PFSK-1 (cell line): ENCODE data around the gene DUS2.

Source experiments
- FOXP2 ChIP-seq: optimal IDR thresholded peaks from 2 replicates; pipeline ENCODE3; 2011; ENCODE audit warnings: borderline replicate concordance, control low read depth, inconsistent platforms; ENCODE audit not compliant: insufficient read depth; ENCODE audit errors: extremely low read length, extremely low read depth
- POLR2AphosphoS5 ChIP-seq: IDR thresholded peaks from 2 replicates; pipeline ENCODE4 v1.6.1; 2012; ENCODE audit warnings: low read depth, mild to moderate bottlenecking, control low read depth, low read length, moderate library complexity
- REST ChIP-seq, 2 experiments: IDR thresholded peaks; 2 replicates each; pipeline versions ENCODE4 v1.6.1 to v1.8.0; 2011 to 2012; ENCODE audit warnings: low read depth in 2 of 2, low read length in 2 of 2, control low read depth in 1 of 2, inconsistent platforms in 1 of 2, mild to moderate bottlenecking in 1 of 2, moderate library complexity in 1 of 2; ENCODE audit not compliant: insufficient read depth in 1 of 2
- SIN3A ChIP-seq: IDR thresholded peaks from 2 replicates; pipeline ENCODE4 v1.6.1; 2012; ENCODE audit warnings: mild to moderate bottlenecking, low read length, moderate library complexity, borderline replicate concordance; ENCODE audit not compliant: insufficient read depth
- TAF1 ChIP-seq: IDR thresholded peaks from 2 replicates; pipeline ENCODE4 v1.6.1; 2012; ENCODE audit warnings: low read length, control low read depth, borderline replicate concordance; ENCODE audit not compliant: insufficient read depth

The DUS2 gene

GRCh38 chr16:68079626-68080344 is 56.7 kb downstream of the DUS2 start:
- TF ChIP-seq FOXP2 (peak; percentile 84), SIN3A (peak; percentile 40; the same call in 1 of the 2 replicates), REST (IDR thresholded peaks at IDR 0.05; ENCODE audit: insufficient read depth in 1 of 2, low read depth in 2 of 2, low read length in 2 of 2) (0 out of 4 replicates have a peak, but pooled peaks of 1 of the 2 experiments have one; percentile 33), POLR2AphosphoS5 (no peak), TAF1 (no peak)

DNA sequence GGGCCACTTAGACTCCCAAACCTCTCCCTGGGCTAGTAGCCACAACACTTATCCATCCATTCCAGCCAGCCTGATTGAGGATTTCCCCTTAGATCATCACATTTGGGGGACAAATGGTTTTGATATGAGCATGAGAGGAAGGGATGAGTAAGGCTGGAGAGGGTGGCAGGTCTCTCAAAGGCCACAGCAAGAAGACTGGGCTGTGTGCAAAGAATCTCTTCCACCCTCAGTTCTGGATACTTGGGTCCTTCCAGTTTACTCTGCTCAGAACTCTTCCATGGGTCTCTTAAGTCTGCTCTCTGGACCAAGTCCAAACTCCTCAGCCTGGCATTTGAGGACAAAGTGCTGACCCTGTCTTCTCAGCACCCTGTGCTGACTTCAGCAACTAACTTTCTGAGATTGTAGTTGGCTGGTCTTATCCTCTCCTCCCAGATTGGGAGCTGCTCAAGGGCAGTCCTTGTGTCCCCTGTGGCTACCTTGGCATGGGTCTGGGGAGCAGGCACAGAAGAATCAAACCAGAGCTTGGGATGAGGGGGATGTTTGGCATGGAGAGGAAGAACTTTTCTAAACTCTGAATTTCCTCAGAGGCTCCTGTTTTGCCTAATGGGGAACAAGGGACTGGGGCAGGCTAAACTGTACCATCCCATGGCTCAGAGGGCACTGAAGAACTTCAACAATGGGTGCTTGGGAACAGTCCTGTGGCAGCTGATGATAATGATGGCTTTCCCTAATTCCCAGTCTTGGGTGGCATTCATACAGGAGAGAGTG is 59.0 kb downstream of the DUS2 start:
- no peak for TF ChIP-seq FOXP2
- no peak for TF ChIP-seq TAF1
- no peak for TF ChIP-seq SIN3A
- TF ChIP-seq POLR2AphosphoS5: no peak
- TF ChIP-seq REST (IDR thresholded peaks at IDR 0.05; ENCODE audit: insufficient read depth in 1 of 2, low read depth in 2 of 2, low read length in 2 of 2): no peak

DNA sequence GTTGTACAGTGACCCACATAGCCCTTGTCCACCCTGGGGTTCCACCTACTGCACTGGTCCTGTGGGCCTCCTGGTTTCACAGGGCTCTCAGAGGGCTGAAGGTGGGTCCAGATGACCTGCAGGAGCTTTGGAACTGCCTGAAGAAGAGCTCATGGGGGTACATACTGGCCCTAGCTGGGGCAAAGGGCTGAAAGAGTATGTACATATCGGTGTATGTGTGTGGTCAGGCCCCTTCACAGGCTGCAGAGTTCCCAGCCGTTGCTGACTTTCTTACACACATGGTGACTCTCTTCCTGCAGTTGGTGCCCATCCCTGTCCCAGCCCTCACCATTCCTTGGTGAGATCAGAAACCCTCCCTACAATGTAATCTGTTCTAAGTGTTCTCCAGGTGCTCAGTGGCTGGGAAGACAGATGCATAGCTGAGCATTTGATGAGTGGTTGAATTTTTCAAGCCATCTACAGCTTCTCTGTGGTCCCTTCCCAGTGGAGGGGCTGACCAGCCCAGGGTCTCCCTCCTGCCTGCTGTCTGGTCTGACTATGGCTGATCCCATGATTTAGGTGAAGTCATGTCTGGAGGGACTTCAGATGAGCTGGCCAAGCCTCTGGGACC is 59.6 kb downstream of the DUS2 start:
- no peak for TF ChIP-seq TAF1
- TF ChIP-seq POLR2AphosphoS5: no peak
- no peak for TF ChIP-seq FOXP2
- TF ChIP-seq SIN3A: no peak
- no peak for TF ChIP-seq REST (IDR thresholded peaks at IDR 0.05; ENCODE audit: insufficient read depth in 1 of 2, low read depth in 2 of 2, low read length in 2 of 2)

DNA sequence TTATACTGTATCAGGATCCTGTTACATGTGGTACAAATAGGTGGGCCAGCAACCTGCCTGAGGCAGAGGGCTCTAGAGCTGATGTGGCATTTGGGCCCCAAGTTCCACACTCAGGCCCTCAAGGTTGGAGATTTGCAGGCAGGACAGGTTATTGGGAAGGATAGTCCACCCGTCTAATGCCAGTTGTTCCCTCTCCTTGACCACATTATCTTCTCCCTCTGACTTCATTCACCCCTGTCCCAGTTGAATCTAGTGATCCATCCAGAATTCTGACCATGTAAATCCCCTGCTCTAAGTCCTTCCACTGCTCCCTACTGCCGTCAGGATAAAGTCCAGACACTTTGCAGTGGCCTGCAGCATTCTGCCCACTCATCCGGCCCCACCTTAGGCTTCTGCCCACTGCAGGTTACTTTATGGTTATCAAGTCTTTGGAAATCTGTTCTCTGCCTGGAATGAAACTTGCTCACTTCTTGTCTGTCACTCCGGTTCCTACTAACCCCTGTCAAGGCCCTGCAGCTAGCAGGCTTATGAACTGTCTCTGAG is 60.2 kb downstream of the DUS2 start:
- TF ChIP-seq POLR2AphosphoS5 (no peak), SIN3A (no peak), FOXP2 (no peak), REST (IDR thresholded peaks at IDR 0.05; ENCODE audit: insufficient read depth in 1 of 2, low read depth in 2 of 2, low read length in 2 of 2) (no peak), TAF1 (no peak)
